PC-3 (cell line): ENCODE measurements around the gene RTKN2. TPM values are rescaled to one million over a fixed set of nuclear protein-coding genes. Genes with fewer than 3 reads are reported as not detected.

Source experiments
- ATAC-seq: fragments of 200-7000 bp; cut with Tn5 transposase; 2 replicates; pipeline ENCODE4 v1.9.1; 2020; ENCODE audit warnings: mild to moderate bottlenecking, moderate library complexity
- BruUV-seq: library from RNA; stranded (reverse); fragments of 400-500 nt; replicated peaks from 2 replicates; lab custom pipeline; 2021; lab: Mats Ljungman, UMichigan
- CTCF ChIA-PET: fragments of 300-600 bp; sonication (Branson Sonifier 250); formaldehyde crosslinking; loops from one replicate; lab custom pipeline; 2022; ENCODE audit warnings: antibody characterized with exemption; lab: Charles Lee
- POLR2A ChIA-PET: fragments of 300-600 bp; sonication (Branson Sonifier 250); formaldehyde crosslinking; loops from one replicate; lab custom pipeline; 2022; ENCODE audit warnings: antibody characterized with exemption; ENCODE audit not compliant: unreplicated experiment; lab: Charles Lee
- DNase-seq: peaks from one replicate; pipeline ENCODE4 v3.0.0-alpha.2; 2015
- H2AFZ ChIP-seq: fragments of 300-600 bp; sonication (generic); 2 replicates; pipeline ENCODE4 v1.6.0; 2016; ENCODE audit warnings: antibody characterized with exemption, low read length
- H3F3A ChIP-seq: fragments of 300-600 bp; sonication (generic); one replicate; pipeline ENCODE4 v1.6.0; 2017; ENCODE audit warnings: antibody characterized with exemption, low read length, control low read depth, mild to moderate bottlenecking; ENCODE audit not compliant: unreplicated experiment
- H3K27ac ChIP-seq: fragments of 300-600 bp; sonication (generic); 2 replicates; pipeline ENCODE4 v1.5.1; 2016; ENCODE audit warnings: mild to moderate bottlenecking, low read length
- H3K27me3 ChIP-seq: fragments of 300-600 bp; sonication (generic); 2 replicates; pipeline ENCODE4 v1.6.1; 2016; ENCODE audit warnings: low read length, mixed read lengths
- H3K36me3 ChIP-seq: fragments of 300-600 bp; sonication (generic); 2 replicates; pipeline ENCODE4 v1.6.1; 2016; ENCODE audit warnings: low read depth, mixed run types, low read length, mixed read lengths
- H3K4me1 ChIP-seq: fragments of 300-600 bp; sonication (generic); 2 replicates; pipeline ENCODE4 v1.5.1; 2016; ENCODE audit warnings: low read length; ENCODE audit not compliant: insufficient read depth
- H3K4me2 ChIP-seq: fragments of 300-600 bp; sonication (generic); 2 replicates; pipeline ENCODE4 v1.6.0; 2016; ENCODE audit warnings: low read length
- H3K4me3 ChIP-seq: fragments of 300-600 bp; sonication (generic); 2 replicates; pipeline ENCODE4 v1.5.1; 2016; ENCODE audit warnings: mild to moderate bottlenecking, low read length, mixed read lengths
- H3K79me2 ChIP-seq: fragments of 300-600 bp; sonication (generic); 2 replicates; pipeline ENCODE4 v1.6.1; 2017; ENCODE audit warnings: low read length, mixed read lengths
- H3K9ac ChIP-seq: fragments of 300-600 bp; sonication (generic); 2 replicates; pipeline ENCODE4 v1.6.0; 2016; ENCODE audit warnings: mild to moderate bottlenecking, low read length
- H3K9me2 ChIP-seq: fragments of 300-600 bp; sonication (generic); replicated peaks from 2 replicates; pipeline ENCODE4 v1.6.1; 2016; ENCODE audit warnings: mixed run types, low read length, mixed read lengths
- H3K9me3 ChIP-seq: fragments of 300-600 bp; sonication (generic); 2 replicates; pipeline ENCODE4 v1.6.1; 2016; ENCODE audit warnings: low read length, mixed read lengths
- H4K20me1 ChIP-seq: fragments of 300-600 bp; sonication (generic); 2 replicates; pipeline ENCODE4 v1.6.1; 2016; ENCODE audit warnings: low read length, mixed read lengths
- EZH2 ChIP-seq: fragments of 300-600 bp; sonication (generic); IDR thresholded peaks from one replicate; pipeline ENCODE4 v1.6.1; 2017; ENCODE audit warnings: antibody characterized with exemption, mild to moderate bottlenecking, low read length; ENCODE audit not compliant: unreplicated experiment
- EZH2phosphoT487 ChIP-seq: fragments of 300-600 bp; sonication (generic); IDR thresholded peaks from 2 replicates; pipeline ENCODE4 v1.6.1; 2018; ENCODE audit warnings: mild to moderate bottlenecking, antibody characterized with exemption, low read length, borderline replicate concordance
- intact Hi-C: fragments of 100-400 bp; cut with micrococcal nuclease; formaldehyde crosslinking; loops from 2 replicates; pipeline ENCODE4 v1.9.0; 2023
- total RNA-seq: library from RNA; depleted of rRNA; stranded (reverse); fragments of >200 nt; gene quantifications from 2 replicates; pipeline ENCODE4 v1.2.3, GENCODE V29; 2014
- TF ChIP-seq, protein P1 (sequence below): fragments of 300-600 bp; sonication (generic); conservative IDR thresholded peaks from 2 replicates; pipeline ENCODE4 v1.5.1; 2017; ENCODE audit warnings: antibody characterized with exemption, low read depth, mild to moderate bottlenecking, low read length

Gene RTKN2
- total RNA-seq, 1 experiment from 2014 or later, result 26.6 TPM

DNA sequence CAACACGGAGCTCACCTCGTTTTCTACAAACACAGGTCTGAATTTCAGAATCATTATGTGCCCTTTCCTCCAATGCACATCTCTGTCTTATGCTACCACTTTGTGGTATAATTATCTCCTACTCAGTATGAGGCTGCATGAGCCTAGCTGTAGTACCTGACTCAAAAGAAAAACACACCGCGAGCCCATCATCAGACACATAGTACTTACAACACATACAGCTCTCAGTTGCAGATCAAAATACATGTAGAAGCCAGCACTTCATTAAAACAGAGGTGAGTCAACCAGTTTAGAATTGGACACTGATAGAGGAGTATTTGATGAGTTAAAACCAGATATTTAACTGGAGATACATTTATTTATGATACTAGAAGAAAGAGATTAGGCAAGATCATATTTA, 1.4 kb upstream of the RTKN2 start:
- Histone ChIP-seq H3K4me1 (peaks cover 35% of the 10 kb centered on the region), H3K9me3 (no peaks in the 10 kb centered on the region), H3K9me2 (no peaks in the 10 kb centered on the region), H3K36me3 (no peaks in the 10 kb centered on the region), H4K20me1 (0 out of 2 replicates have a peak, but pooled peaks cover 7% of the 10 kb centered on the region), H3F3A (no peaks in the 10 kb centered on the region), H3K4me3 (no peak overlapping the region), H3K9ac (no peak overlapping the region), H2AFZ (no peak overlapping the region), H3K27ac (no peak overlapping the region), H3K4me2 (no peak overlapping the region), H3K27me3 (no peaks in the 10 kb centered on the region), H3K79me2 (peaks cover 35% of the 10 kb centered on the region)
- POLR2A ChIA-PET, result interaction anchor here (0.6 to 0.7 kb wide), 2 partner anchors 149 to 232 kb away, joined by 4 to 16 read pairs; no protein-coding TSS in a partner anchor
- no peak for ATAC-seq
- TF ChIP-seq EZH2phosphoT487, result no peak
- TF ChIP-seq, protein P1, sequence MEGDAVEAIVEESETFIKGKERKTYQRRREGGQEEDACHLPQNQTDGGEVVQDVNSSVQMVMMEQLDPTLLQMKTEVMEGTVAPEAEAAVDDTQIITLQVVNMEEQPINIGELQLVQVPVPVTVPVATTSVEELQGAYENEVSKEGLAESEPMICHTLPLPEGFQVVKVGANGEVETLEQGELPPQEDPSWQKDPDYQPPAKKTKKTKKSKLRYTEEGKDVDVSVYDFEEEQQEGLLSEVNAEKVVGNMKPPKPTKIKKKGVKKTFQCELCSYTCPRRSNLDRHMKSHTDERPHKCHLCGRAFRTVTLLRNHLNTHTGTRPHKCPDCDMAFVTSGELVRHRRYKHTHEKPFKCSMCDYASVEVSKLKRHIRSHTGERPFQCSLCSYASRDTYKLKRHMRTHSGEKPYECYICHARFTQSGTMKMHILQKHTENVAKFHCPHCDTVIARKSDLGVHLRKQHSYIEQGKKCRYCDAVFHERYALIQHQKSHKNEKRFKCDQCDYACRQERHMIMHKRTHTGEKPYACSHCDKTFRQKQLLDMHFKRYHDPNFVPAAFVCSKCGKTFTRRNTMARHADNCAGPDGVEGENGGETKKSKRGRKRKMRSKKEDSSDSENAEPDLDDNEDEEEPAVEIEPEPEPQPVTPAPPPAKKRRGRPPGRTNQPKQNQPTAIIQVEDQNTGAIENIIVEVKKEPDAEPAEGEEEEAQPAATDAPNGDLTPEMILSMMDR, result no peak
- TF ChIP-seq EZH2, result no peak
- DNase-seq, result no peak
- no TSS peak for BruUV-seq
- intact Hi-C loops, result no loop called here
- CTCF ChIA-PET, result interaction anchor here (0.6 kb wide), 1 partner anchor 888 kb away, joined by 4 read pairs; no protein-coding TSS in a partner anchor

DNA sequence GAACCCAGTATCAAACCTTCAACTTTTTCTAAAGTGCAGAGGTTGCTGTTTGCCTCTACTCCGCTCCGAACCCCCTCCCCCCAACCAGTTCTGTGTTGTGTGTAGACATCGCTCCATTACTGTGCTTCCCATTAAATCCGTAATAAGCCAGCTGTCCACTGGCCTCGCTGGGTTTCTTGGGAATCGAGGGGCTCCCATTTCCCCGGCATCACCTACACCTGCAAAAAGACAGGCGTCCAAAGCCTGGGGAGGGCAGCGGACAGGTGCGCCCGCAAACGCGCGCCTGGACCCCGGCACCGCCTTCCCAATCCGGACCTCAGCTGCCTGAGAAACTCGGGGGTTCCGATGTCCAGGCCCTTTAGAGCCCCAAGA, 631 bp downstream of the RTKN2 start:
- BruUV-seq, result TSS peak; percentile 38
- CTCF ChIA-PET, result interaction anchor here (0.6 to 1.4 kb wide), 3 partner anchors 24 to 191 kb away, joined by 3 to 12 read pairs (median 3); no protein-coding TSS in a partner anchor
- Histone ChIP-seq H4K20me1 (0 out of 2 replicates have a peak, but pooled peaks cover 7% of the 10 kb centered on the region), H3K4me3 (peak overlapping the region; percentile 75), H3K4me2 (peak overlapping the region; percentile 78), H3K9me3 (no peaks in the 10 kb centered on the region), H3K79me2 (peaks cover 53% of the 10 kb centered on the region), H3K9me2 (no peaks in the 10 kb centered on the region), H3K4me1 (peaks cover 45% of the 10 kb centered on the region), H3F3A (no peaks in the 10 kb centered on the region), H3K27ac (peak overlapping the region; percentile 12), H3K36me3 (0 out of 2 replicates have a peak, but pooled peaks cover under 1% of the 10 kb centered on the region), H2AFZ (peak overlapping the region; percentile 86), H3K27me3 (no peaks in the 10 kb centered on the region), H3K9ac (peak overlapping the region; percentile 74)
- intact Hi-C loops, result loop anchor here (1.0 to 10.0 kb wide), 5 partner anchors 54 to 997 kb away; no protein-coding TSS in a partner anchor
- POLR2A ChIA-PET, result interaction anchor here (0.6 to 1.1 kb wide), 6 partner anchors 18 to 991 kb away, joined by 3 to 7 read pairs (median 6); no protein-coding TSS in a partner anchor
- DNase-seq (peak; percentile 60), ATAC-seq (peak; percentile 23)
- no peak for TF ChIP-seq EZH2phosphoT487
- TF ChIP-seq, protein P1, result no peak
- no peak for TF ChIP-seq EZH2

DNA sequence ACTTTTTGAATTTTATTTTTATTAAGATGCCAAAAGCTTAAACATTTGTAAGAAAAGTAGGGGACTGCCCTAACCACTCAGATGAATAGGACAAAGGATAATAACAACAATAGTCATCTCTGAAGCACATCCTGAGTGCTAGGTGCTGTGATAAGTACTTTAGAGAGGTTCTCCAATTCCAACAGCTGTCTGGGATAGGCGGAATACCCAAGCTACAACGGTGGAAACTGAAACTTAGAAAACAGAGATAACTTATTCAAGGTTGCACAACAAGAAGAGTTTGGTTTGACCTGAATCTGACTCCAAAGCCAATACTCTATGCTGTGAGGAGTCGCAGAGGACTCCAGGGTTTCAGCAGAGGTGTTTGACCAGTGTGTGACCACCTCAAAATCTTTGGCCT, 2.0 kb downstream of the RTKN2 start:
- Histone ChIP-seq H3K27ac (peak overlapping the region; percentile 15), H3K79me2 (peaks cover 67% of the 10 kb centered on the region), H3K27me3 (no peaks in the 10 kb centered on the region), H3F3A (no peaks in the 10 kb centered on the region), H3K9ac (peak overlapping the region; percentile 74), H3K36me3 (peaks cover 14% of the 10 kb centered on the region; the same call in 1 of the 2 replicates), H3K9me2 (no peaks in the 10 kb centered on the region), H3K4me2 (peak overlapping the region; percentile 78), H3K9me3 (no peaks in the 10 kb centered on the region), H4K20me1 (0 out of 2 replicates have a peak, but pooled peaks cover 7% of the 10 kb centered on the region), H2AFZ (no peak overlapping the region), H3K4me3 (peak overlapping the region; percentile 75), H3K4me1 (peaks cover 45% of the 10 kb centered on the region)
- no TSS peak for BruUV-seq
- intact Hi-C loops, result loop anchor here (5.0 to 10.0 kb wide), 3 partner anchors 56 to 998 kb away; no protein-coding TSS in a partner anchor
- POLR2A ChIA-PET, result no interaction called here
- TF ChIP-seq EZH2 (no peak), EZH2phosphoT487 (no peak)
- TF ChIP-seq, protein P1, result no peak
- no peak for ATAC-seq
- CTCF ChIA-PET, result interaction anchor here (0.5 to 2.6 kb wide), 4 partner anchors 71 to 228 kb away, joined by 3 to 34 read pairs (median 4); no protein-coding TSS in a partner anchor
- DNase-seq, result peak; percentile 44
